Right lobe of liver (tissue), 4 donors: ENCODE data around the gene SEC14L5.

Experiments used
- POLR2A ChIP-seq: fragments of 450-650 bp; IDR thresholded peaks from one replicate; pipeline ENCODE4 v1.6.1; 2017; ENCODE audit warnings: antibody characterized with exemption, mild to moderate bottlenecking
- TF ChIP-seq, protein P1 (sequence below), 4 donors: fragments of 200-600 bp in 3 of 4; fragments of 450-650 bp in 1 of 4; IDR thresholded peaks; one replicate each; pipeline versions ENCODE4 v1.5.1 to v1.8.0; 2016 to 2022; ENCODE audit warnings: antibody characterized with exemption in 4 of 4, mild to moderate bottlenecking in 2 of 4
- donor health status: DM: no; HTN: no; CAD: no.
- donor health status: DM: no; HTN: no; CAD: no.
- donor health status: DM: no; HTN: yes; CAD: no.

DNA sequence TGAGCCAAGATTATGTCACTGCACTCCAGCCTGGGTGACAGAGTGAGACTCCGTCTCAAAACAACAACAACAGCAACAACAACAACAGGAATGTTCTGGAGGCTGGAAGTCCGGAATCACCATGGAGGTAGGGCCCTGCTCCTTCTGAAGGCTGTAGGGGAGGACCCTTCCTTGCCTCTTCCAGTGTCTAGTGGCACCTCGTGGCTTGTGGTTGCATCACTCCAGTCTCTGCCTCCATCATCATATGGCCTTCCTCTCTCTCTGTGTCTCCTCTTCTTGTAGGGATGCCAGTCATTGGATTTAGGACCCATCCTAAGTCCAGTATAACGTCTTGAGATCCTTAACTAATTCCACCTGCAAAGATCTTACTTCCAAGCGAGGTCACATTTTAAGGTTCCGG, 61.6 kb downstream of the SEC14L5 start:
- no peak for TF ChIP-seq POLR2A
- TF ChIP-seq, protein P1, sequence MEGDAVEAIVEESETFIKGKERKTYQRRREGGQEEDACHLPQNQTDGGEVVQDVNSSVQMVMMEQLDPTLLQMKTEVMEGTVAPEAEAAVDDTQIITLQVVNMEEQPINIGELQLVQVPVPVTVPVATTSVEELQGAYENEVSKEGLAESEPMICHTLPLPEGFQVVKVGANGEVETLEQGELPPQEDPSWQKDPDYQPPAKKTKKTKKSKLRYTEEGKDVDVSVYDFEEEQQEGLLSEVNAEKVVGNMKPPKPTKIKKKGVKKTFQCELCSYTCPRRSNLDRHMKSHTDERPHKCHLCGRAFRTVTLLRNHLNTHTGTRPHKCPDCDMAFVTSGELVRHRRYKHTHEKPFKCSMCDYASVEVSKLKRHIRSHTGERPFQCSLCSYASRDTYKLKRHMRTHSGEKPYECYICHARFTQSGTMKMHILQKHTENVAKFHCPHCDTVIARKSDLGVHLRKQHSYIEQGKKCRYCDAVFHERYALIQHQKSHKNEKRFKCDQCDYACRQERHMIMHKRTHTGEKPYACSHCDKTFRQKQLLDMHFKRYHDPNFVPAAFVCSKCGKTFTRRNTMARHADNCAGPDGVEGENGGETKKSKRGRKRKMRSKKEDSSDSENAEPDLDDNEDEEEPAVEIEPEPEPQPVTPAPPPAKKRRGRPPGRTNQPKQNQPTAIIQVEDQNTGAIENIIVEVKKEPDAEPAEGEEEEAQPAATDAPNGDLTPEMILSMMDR (IDR thresholded peaks at IDR 0.05), result no peak
